PC-9 (cell line): ENCODE measurements around the gene TCF4. TPM values are rescaled to one million over a fixed set of nuclear protein-coding genes. Genes with fewer than 3 reads are reported as not detected.

Experiments used
- BruUV-seq: library from RNA; stranded (reverse); fragments of 400-500 nt; replicated peaks from 2 replicates; lab custom pipeline; 2021; lab: Mats Ljungman, UMichigan
- CTCF ChIA-PET: fragments of 300-600 bp; sonication (Branson Sonifier 250); formaldehyde crosslinking; loops from one replicate; lab custom pipeline; 2022; ENCODE audit warnings: antibody characterized with exemption; lab: Charles Lee
- POLR2A ChIA-PET: fragments of 300-600 bp; sonication (Branson Sonifier 250); formaldehyde crosslinking; loops from one replicate; lab custom pipeline; 2022; ENCODE audit warnings: antibody characterized with exemption; ENCODE audit not compliant: unreplicated experiment; lab: Charles Lee
- DNase-seq, 2 experiments: peaks; one replicate each; pipeline versions ENCODE4 v3.0.0 to v3.0.0-alpha.2; 2015 to 2022; ENCODE audit warnings: mixed read lengths in 1 of 2
- H2AFZ ChIP-seq: fragments of 200-600 bp; sonication (generic); 2 replicates; pipeline ENCODE4 v1.8.1; 2017; ENCODE audit warnings: antibody characterized with exemption
- H3F3A ChIP-seq: fragments of 200-600 bp; sonication (generic); 2 replicates; pipeline ENCODE4 v1.8.1; 2017; ENCODE audit warnings: antibody characterized with exemption, mild to moderate bottlenecking, low read depth; ENCODE audit not compliant: insufficient read depth
- H3K27ac ChIP-seq: fragments of 200-600 bp; sonication (generic); 2 replicates; pipeline ENCODE4 v1.6.1; 2016; ENCODE audit warnings: mixed run types
- H3K27me3 ChIP-seq: fragments of 200-600 bp; sonication (generic); 2 replicates; pipeline ENCODE4 v1.6.1; 2016; ENCODE audit warnings: low read depth, mixed run types; ENCODE audit not compliant: insufficient read depth
- H3K36me3 ChIP-seq: fragments of 200-600 bp; sonication (generic); 2 replicates; pipeline ENCODE4 v1.6.1; 2016; ENCODE audit warnings: low read depth, mixed run types
- H3K4me1 ChIP-seq: fragments of 200-600 bp; sonication (generic); replicated peaks from 2 replicates; pipeline ENCODE4 v1.6.1; 2016; ENCODE audit warnings: mixed run types; ENCODE audit not compliant: insufficient read depth
- H3K4me2 ChIP-seq: fragments of 200-600 bp; sonication (generic); 2 replicates; pipeline ENCODE4 v1.6.1; 2017; ENCODE audit warnings: mixed run types
- H3K4me3 ChIP-seq: fragments of 200-600 bp; sonication (generic); 2 replicates; pipeline ENCODE4 v1.6.1; 2016; ENCODE audit warnings: mixed run types
- H3K79me2 ChIP-seq: fragments of 200-600 bp; sonication (generic); 2 replicates; pipeline ENCODE4 v1.6.1; 2017; ENCODE audit warnings: low read depth, mixed run types
- H3K9me2 ChIP-seq: fragments of 200-600 bp; sonication (generic); 2 replicates; pipeline ENCODE4 v1.8.1; 2017; ENCODE audit warnings: mild to moderate bottlenecking; ENCODE audit not compliant: insufficient read depth
- H3K9me3 ChIP-seq: fragments of 200-600 bp; sonication (generic); 2 replicates; pipeline ENCODE4 v1.8.1; 2016; ENCODE audit warnings: low read depth; ENCODE audit not compliant: insufficient read depth
- H4K20me1 ChIP-seq: fragments of 200-600 bp; sonication (generic); 2 replicates; pipeline ENCODE4 v1.8.1; 2017; ENCODE audit not compliant: insufficient read depth
- CTCF ChIP-seq: fragments of 200-600 bp; sonication (generic); conservative IDR thresholded peaks from 2 replicates; pipeline ENCODE4 v1.6.1; 2017; ENCODE audit warnings: mixed run types, antibody characterized with exemption, mild to moderate bottlenecking, moderate library complexity
- EZH2 ChIP-seq: fragments of 200-600 bp; sonication (generic); IDR thresholded peaks from 2 replicates; pipeline ENCODE4 v1.8.0; 2017; ENCODE audit warnings: antibody characterized with exemption, low read depth
- intact Hi-C: fragments of 100-400 bp; cut with micrococcal nuclease; formaldehyde crosslinking; loops from one replicate; pipeline ENCODE4 v1.10.0; 2022; ENCODE audit not compliant: unreplicated experiment
- total RNA-seq: library from RNA; stranded (reverse); gene quantifications from 2 replicates; pipeline ENCODE4 v1.2.3, GENCODE V29; 2021

The TCF4 gene
- total RNA-seq, 1 experiment from 2014 or later = 0.74 TPM

- Histone ChIP-seq H3K4me1 (no peaks in the 10 kb centered on the region), H3K4me2 (no peak overlapping the region), H3K36me3 (no peaks in the 10 kb centered on the region), H2AFZ (no peak overlapping the region), H3K9me2 (no peaks in the 10 kb centered on the region), H3K9me3 (no peaks in the 10 kb centered on the region), H3K79me2 (no peaks in the 10 kb centered on the region), H3K27me3 (no peaks in the 10 kb centered on the region), H4K20me1 (no peaks in the 10 kb centered on the region), H3K27ac (no peak overlapping the region), H3K4me3 (no peak overlapping the region), H3F3A (no peaks in the 10 kb centered on the region)
- ChIA-PET POLR2A (no interaction called here), CTCF (no interaction called here)
- intact Hi-C loops = no loop called here
- BruUV-seq = no TSS peak
- DNase-seq = no peak
- no peak for TF ChIP-seq EZH2
- no peak for TF ChIP-seq CTCF
Observed at GRCh38 chr18:55356815-55357214, 231.2 kb downstream of the TCF4 start.

GRCh38 chr18:55355223-55355622, 232.8 kb downstream of the TCF4 start:
- H3K9me2 ChIP-seq = no peaks in the 10 kb centered on the region
- no peak overlapping the region for H2AFZ ChIP-seq
- H3K9me3 ChIP-seq = no peaks in the 10 kb centered on the region
- ChIA-PET CTCF (no interaction called here), POLR2A (no interaction called here)
- H3K36me3 ChIP-seq = no peaks in the 10 kb centered on the region
- no peaks in the 10 kb centered on the region for H3F3A ChIP-seq
- intact Hi-C loops = no loop called here
- no peak overlapping the region for H3K4me2 ChIP-seq
- H3K4me3 ChIP-seq = no peak overlapping the region
- H3K79me2 ChIP-seq = no peaks in the 10 kb centered on the region
- no peak for DNase-seq
- no peak overlapping the region for H3K27ac ChIP-seq
- no peak for TF ChIP-seq CTCF
- no peak for TF ChIP-seq EZH2
- no peaks in the 10 kb centered on the region for H3K27me3 ChIP-seq
- no peaks in the 10 kb centered on the region for H4K20me1 ChIP-seq
- no peaks in the 10 kb centered on the region for H3K4me1 ChIP-seq
- no TSS peak for BruUV-seq

GRCh38 chr18:55354795-55355194, 233.2 kb downstream of the TCF4 start:
- H3K4me2 ChIP-seq = no peak overlapping the region
- BruUV-seq = no TSS peak
- TF ChIP-seq CTCF (no peak), EZH2 (no peak)
- H4K20me1 ChIP-seq = no peaks in the 10 kb centered on the region
- no peaks in the 10 kb centered on the region for H3K79me2 ChIP-seq
- no peak for DNase-seq
- H3K9me3 ChIP-seq = no peaks in the 10 kb centered on the region
- CTCF ChIA-PET = no interaction called here
- no peaks in the 10 kb centered on the region for H3K4me1 ChIP-seq
- intact Hi-C loops = no loop called here
- H3K27me3 ChIP-seq = no peaks in the 10 kb centered on the region
- H3F3A ChIP-seq = no peaks in the 10 kb centered on the region
- H3K36me3 ChIP-seq = no peaks in the 10 kb centered on the region
- no peak overlapping the region for H2AFZ ChIP-seq
- no peak overlapping the region for H3K4me3 ChIP-seq
- no peaks in the 10 kb centered on the region for H3K9me2 ChIP-seq
- POLR2A ChIA-PET = no interaction called here
- H3K27ac ChIP-seq = no peak overlapping the region
